Measurements from ENCODE around the gene PCYT2.

- TF ChIP-seq ATF3 (IDR thresholded peaks at IDR 0.05) = no peak
- no peak for TF ChIP-seq ATF3 (CRISPR knock-in tag; conservative IDR thresholded peaks at IDR 0.05)
- TF ChIP-seq, protein P1, sequence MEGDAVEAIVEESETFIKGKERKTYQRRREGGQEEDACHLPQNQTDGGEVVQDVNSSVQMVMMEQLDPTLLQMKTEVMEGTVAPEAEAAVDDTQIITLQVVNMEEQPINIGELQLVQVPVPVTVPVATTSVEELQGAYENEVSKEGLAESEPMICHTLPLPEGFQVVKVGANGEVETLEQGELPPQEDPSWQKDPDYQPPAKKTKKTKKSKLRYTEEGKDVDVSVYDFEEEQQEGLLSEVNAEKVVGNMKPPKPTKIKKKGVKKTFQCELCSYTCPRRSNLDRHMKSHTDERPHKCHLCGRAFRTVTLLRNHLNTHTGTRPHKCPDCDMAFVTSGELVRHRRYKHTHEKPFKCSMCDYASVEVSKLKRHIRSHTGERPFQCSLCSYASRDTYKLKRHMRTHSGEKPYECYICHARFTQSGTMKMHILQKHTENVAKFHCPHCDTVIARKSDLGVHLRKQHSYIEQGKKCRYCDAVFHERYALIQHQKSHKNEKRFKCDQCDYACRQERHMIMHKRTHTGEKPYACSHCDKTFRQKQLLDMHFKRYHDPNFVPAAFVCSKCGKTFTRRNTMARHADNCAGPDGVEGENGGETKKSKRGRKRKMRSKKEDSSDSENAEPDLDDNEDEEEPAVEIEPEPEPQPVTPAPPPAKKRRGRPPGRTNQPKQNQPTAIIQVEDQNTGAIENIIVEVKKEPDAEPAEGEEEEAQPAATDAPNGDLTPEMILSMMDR (IDR thresholded peaks at IDR 0.05 in 2 of 3, conservative IDR thresholded peaks at IDR 0.05 in 1 of 3; ENCODE audit: insufficient read depth in 2 of 3, low read depth in 1 of 3, low read length in 3 of 3) = no peak
- no peak for TF ChIP-seq GABPA (tag; conservative IDR thresholded peaks at IDR 0.05; ENCODE audit: low read depth)
- TF ChIP-seq ILF3 (IDR thresholded peaks at IDR 0.05; ENCODE audit: borderline replicate concordance) = no peak
- no peak for TF ChIP-seq MAX (CRISPR knock-in tag; IDR thresholded peaks at IDR 0.05)
- TF ChIP-seq REST (IDR thresholded peaks at IDR 0.05; ENCODE audit: borderline replicate concordance) = no peak
- TF ChIP-seq REST (CRISPR knock-in tag; IDR thresholded peaks at IDR 0.05; ENCODE audit: low read depth) = no peak
- no peak for TF ChIP-seq E2F3 (CRISPR knock-in tag; IDR thresholded peaks at IDR 0.05)
- no peak for TF ChIP-seq RFX5 (IDR thresholded peaks at IDR 0.05; ENCODE audit: low read depth, low read length)
- TF ChIP-seq, protein P2, sequence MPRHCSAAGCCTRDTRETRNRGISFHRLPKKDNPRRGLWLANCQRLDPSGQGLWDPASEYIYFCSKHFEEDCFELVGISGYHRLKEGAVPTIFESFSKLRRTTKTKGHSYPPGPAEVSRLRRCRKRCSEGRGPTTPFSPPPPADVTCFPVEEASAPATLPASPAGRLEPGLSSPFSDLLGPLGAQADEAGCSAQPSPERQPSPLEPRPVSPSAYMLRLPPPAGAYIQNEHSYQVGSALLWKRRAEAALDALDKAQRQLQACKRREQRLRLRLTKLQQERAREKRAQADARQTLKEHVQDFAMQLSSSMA (CRISPR knock-in tag; IDR thresholded peaks at IDR 0.05) = no peak
- TF ChIP-seq ZNF76 (CRISPR knock-in tag; IDR thresholded peaks at IDR 0.05; ENCODE audit: borderline replicate concordance) = no peak
- no peak for TF ChIP-seq NCOA2 (IDR thresholded peaks at IDR 0.05; ENCODE audit: partially characterized antibody in 2 of 2)
- TF ChIP-seq ZNF274 (IDR thresholded peaks at IDR 0.05; ENCODE audit: borderline replicate concordance, low read depth, low read length) = no peak
These were observed 9.7 kb upstream of the PCYT2 start for GRCh38 chr17:81920612-81921536.
